ENCODE data around the gene KRTAP10-11.
"Not testable (repeated sequence)": the region's sequence is repeated elsewhere in the genome, so short reads cannot be mapped to it uniquely, and the experiment has no call there.

KRTAP10-11 gene

GRCh38 chr21:44684483-44684882, 38.3 kb downstream of the KRTAP10-11 start:
- no peak for TF ChIP-seq CTCF (IDR thresholded peaks at IDR 0.05; ENCODE audit: borderline replicate concordance, control extremely low read depth, extremely low read depth, insufficient read depth, missing control alignments)
- DNase-seq (ENCODE audit: low spot score), result no peak
- in situ Hi-C loops (cut with MboI; ENCODE audit: low sequenced_read_pairs, unreplicated experiment), result no loop called here

GRCh38 chr21:44685050-44685449, 38.8 kb downstream of the KRTAP10-11 start:
- in situ Hi-C loops (cut with MboI; ENCODE audit: low sequenced_read_pairs, unreplicated experiment), result not testable (repeated sequence)

GRCh38 chr21:44686000-44686781, 40.0 kb downstream of the KRTAP10-11 start:
- TF ChIP-seq CTCF (IDR thresholded peaks at IDR 0.05; ENCODE audit: borderline replicate concordance, control extremely low read depth, extremely low read depth, insufficient read depth, missing control alignments), result no peak
- in situ Hi-C loops (cut with MboI; ENCODE audit: low sequenced_read_pairs, unreplicated experiment), result no loop called here
- no peak for DNase-seq (ENCODE audit: low spot score)

More at GRCh38 chr21:44685050-44685449, 38.8 kb downstream of the KRTAP10-11 start:
- DNase-seq (ENCODE audit: low spot score), result not testable (repeated sequence)

- no peak for DNase-seq (ENCODE audit: low spot score)
- in situ Hi-C loops (cut with MboI; ENCODE audit: low sequenced_read_pairs, unreplicated experiment), result no loop called here
- no peak for TF ChIP-seq CTCF (IDR thresholded peaks at IDR 0.05; ENCODE audit: borderline replicate concordance, control extremely low read depth, extremely low read depth, insufficient read depth, missing control alignments)
Observed at GRCh38 chr21:44686843-44687561, 40.8 kb downstream of the KRTAP10-11 start.

- DNase-seq (ENCODE audit: low spot score), result no peak
- in situ Hi-C loops (cut with MboI; ENCODE audit: low sequenced_read_pairs, unreplicated experiment), result no loop called here
- TF ChIP-seq CTCF (IDR thresholded peaks at IDR 0.05; ENCODE audit: borderline replicate concordance, control extremely low read depth, extremely low read depth, insufficient read depth, missing control alignments), result no peak
Observed at GRCh38 chr21:44687671-44688070, 41.5 kb downstream of the KRTAP10-11 start.

- in situ Hi-C loops (cut with MboI; ENCODE audit: low sequenced_read_pairs, unreplicated experiment), result not testable (repeated sequence)
Observed at GRCh38 chr21:44689740-44690139, 43.5 kb downstream of the KRTAP10-11 start.

GRCh38 chr21:44691686-44692085, 45.5 kb downstream of the KRTAP10-11 start:
- in situ Hi-C loops (cut with MboI; ENCODE audit: low sequenced_read_pairs, unreplicated experiment), result no loop called here
- no peak for TF ChIP-seq CTCF (IDR thresholded peaks at IDR 0.05; ENCODE audit: borderline replicate concordance, control extremely low read depth, extremely low read depth, insufficient read depth, missing control alignments)
- no peak for DNase-seq (ENCODE audit: low spot score)

More at GRCh38 chr21:44689740-44690139, 43.5 kb downstream of the KRTAP10-11 start:
- DNase-seq (ENCODE audit: low spot score), result not testable (repeated sequence)

Data from GM13976 (cell line).